OCI-LY3 (cell line): ENCODE measurements around the gene FSTL4.

Source experiments
- EZH2phosphoT487 ChIP-seq: fragments of 200-600 bp; shearing (Covaris generic); IDR thresholded peaks from 2 replicates; pipeline ENCODE4 v1.6.1; 2018; ENCODE audit warnings: antibody characterized with exemption, mixed run types, low read depth
- TF ChIP-seq, protein P1 (sequence below): fragments of 200-600, 300-600 bp; sonication (generic); IDR thresholded peaks from 2 replicates; pipeline ENCODE4 v1.5.1; 2014; ENCODE audit warnings: antibody characterized with exemption, low read length, low read depth

DNA sequence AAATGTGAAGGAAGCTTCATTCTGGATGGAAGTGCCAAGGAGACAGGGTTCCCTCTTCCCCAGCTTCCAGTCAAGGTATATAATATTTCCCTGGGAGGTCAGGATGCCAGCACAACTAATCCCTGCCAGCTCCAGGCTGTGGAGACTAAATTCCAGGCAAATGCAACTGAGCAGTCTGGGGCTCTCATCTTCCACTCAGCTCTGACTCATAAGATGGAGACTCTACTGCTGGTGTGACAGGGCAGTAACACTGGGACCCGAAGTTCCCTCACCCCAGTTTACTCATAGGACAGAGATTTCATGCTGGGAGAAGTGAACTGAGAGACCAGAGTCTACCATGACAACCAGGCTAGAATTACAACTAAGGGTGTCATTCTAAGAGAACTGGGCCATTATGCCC lies 235.4 kb downstream of the FSTL4 start:
- TF ChIP-seq, protein P1, sequence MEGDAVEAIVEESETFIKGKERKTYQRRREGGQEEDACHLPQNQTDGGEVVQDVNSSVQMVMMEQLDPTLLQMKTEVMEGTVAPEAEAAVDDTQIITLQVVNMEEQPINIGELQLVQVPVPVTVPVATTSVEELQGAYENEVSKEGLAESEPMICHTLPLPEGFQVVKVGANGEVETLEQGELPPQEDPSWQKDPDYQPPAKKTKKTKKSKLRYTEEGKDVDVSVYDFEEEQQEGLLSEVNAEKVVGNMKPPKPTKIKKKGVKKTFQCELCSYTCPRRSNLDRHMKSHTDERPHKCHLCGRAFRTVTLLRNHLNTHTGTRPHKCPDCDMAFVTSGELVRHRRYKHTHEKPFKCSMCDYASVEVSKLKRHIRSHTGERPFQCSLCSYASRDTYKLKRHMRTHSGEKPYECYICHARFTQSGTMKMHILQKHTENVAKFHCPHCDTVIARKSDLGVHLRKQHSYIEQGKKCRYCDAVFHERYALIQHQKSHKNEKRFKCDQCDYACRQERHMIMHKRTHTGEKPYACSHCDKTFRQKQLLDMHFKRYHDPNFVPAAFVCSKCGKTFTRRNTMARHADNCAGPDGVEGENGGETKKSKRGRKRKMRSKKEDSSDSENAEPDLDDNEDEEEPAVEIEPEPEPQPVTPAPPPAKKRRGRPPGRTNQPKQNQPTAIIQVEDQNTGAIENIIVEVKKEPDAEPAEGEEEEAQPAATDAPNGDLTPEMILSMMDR: no peak
- TF ChIP-seq EZH2phosphoT487: no peak
